Measurements from ENCODE around the gene BNIP2.

The BNIP2 gene

DNA sequence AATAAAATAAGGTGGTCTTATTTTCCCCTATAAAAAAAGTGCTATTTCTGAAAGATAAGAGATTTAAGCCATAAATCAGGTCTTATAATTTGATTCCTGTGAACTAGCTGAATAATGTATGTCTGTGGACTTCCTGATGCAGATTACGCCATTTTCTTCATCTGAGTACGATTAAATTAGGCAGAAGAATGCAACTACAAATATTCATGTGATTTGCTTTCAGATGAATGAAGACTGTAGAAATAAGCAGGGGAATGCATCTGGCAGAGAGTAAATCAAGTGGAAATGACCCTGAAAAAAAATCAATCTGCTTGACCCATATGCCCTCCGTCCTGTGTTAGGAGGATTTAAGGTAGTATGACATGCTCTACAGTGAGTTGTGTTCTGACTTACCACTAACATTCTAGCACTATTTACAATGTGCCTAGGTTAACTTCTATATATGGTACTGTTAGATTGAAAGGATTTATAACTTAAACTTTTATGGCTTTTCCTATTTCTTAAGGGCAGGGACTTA, 14.7 kb downstream of the BNIP2 start:
- DNase-seq (ENCODE audit: low read depth) = no peak
- TF ChIP-seq CTCF (IDR thresholded peaks at IDR 0.05; ENCODE audit: low read depth, low read length) (no peak), MYC (IDR thresholded peaks at IDR 0.05; ENCODE audit: low read depth, low read length) (no peak), POLR2A (IDR thresholded peaks at IDR 0.05; ENCODE audit: extremely low read depth, insufficient read length) (no peak)
- TF ChIP-seq, protein P1, sequence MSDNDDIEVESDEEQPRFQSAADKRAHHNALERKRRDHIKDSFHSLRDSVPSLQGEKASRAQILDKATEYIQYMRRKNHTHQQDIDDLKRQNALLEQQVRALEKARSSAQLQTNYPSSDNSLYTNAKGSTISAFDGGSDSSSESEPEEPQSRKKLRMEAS (IDR thresholded peaks at IDR 0.05; ENCODE audit: low read depth, low read length) = no peak

GRCh38 chr15:59668556-59668955, 20.6 kb downstream of the BNIP2 start:
- H3K4me3 ChIP-seq (ENCODE audit: low read depth, low read length) = no peak overlapping the region
- peak; percentile 25 for DNase-seq (ENCODE audit: low read depth)
- TF ChIP-seq POLR2A (IDR thresholded peaks at IDR 0.05; ENCODE audit: extremely low read depth, insufficient read length) = no peak
- TF ChIP-seq CTCF (IDR thresholded peaks at IDR 0.05; ENCODE audit: low read depth, low read length) = no peak

More for the DNA sequence above, 14.7 kb downstream of the BNIP2 start:
- no peak overlapping the region for H3K4me3 ChIP-seq (ENCODE audit: low read depth, low read length)

GRCh38 chr15:59662260-59662659, 26.9 kb downstream of the BNIP2 start:
- TF ChIP-seq, protein P1 (IDR thresholded peaks at IDR 0.05; ENCODE audit: low read depth, low read length) = no peak
- TF ChIP-seq POLR2A (IDR thresholded peaks at IDR 0.05; ENCODE audit: extremely low read depth, insufficient read length) = no peak
- no peak for TF ChIP-seq MYC (IDR thresholded peaks at IDR 0.05; ENCODE audit: low read depth, low read length)
- TF ChIP-seq CTCF (IDR thresholded peaks at IDR 0.05; ENCODE audit: low read depth, low read length) = no peak
- DNase-seq (ENCODE audit: low read depth) = no peak
- H3K4me3 ChIP-seq (ENCODE audit: low read depth, low read length) = no peak overlapping the region

DNA sequence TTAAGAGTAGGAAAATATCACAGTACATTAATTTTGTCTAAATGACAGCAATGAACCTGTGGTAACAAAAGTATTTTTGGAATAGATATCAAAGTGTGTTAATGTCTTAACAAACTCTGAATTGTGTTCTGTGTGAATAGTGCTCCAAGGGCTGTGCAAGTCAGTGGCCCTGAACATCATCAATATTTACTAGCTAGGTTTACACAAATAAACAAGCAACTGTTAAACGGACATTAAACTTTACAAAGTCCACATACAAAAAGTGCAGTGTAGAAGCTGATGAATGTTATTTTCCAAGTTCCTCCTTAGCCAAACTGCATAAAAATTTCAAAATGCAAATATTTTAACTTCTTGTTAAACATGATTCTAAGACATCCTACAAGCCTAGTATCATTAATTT, 29.8 kb downstream of the BNIP2 start:
- no peak for DNase-seq (ENCODE audit: low read depth)
- no peak overlapping the region for H3K4me3 ChIP-seq (ENCODE audit: low read depth, low read length)
- no peak for TF ChIP-seq CTCF (IDR thresholded peaks at IDR 0.05; ENCODE audit: low read depth, low read length)
- no peak for TF ChIP-seq MYC (IDR thresholded peaks at IDR 0.05; ENCODE audit: low read depth, low read length)
- TF ChIP-seq POLR2A (IDR thresholded peaks at IDR 0.05; ENCODE audit: extremely low read depth, insufficient read length) = no peak

DNA sequence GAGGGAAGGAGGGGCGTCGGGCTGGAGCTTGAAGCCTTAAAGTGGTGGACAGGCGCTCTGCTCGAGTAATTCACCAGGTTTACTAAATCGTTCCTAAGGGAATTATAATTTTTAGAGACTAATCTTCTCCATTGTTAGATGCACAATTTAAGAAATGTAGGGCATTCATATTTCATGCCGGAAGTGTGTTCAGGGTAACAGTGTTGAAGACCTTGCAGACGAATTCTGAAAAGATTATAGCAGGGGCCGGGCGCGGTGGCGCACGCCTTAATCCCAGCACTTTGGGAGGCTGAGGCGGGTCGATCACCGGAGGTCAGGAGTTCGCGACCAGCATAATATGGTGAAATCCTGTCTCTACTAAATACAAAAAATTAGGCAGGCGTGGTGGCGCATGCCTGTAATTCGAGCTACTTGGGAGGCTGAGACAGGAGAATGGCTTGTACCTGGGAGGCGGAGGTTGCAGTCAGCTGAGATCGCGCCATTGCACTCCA, 31.4 kb downstream of the BNIP2 start:
- H3K4me3 ChIP-seq (ENCODE audit: low read depth, low read length) = no peak overlapping the region
- TF ChIP-seq MYC (IDR thresholded peaks at IDR 0.05; ENCODE audit: low read depth, low read length) = no peak
- TF ChIP-seq CTCF (IDR thresholded peaks at IDR 0.05; ENCODE audit: low read depth, low read length) = no peak
- TF ChIP-seq POLR2A (IDR thresholded peaks at IDR 0.05; ENCODE audit: extremely low read depth, insufficient read length) = no peak
- TF ChIP-seq, protein P1 (IDR thresholded peaks at IDR 0.05; ENCODE audit: low read depth, low read length) = no peak
- DNase-seq (ENCODE audit: low read depth) = no peak

Data from NB4 (cell line).